Middle frontal gyrus (tissue), 1 donor: ENCODE measurements around the gene TLL2.

Experiments used
- DNase-seq: peaks from one replicate; pipeline ENCODE4 v3.0.0-alpha.2; 2015; ENCODE audit warnings: low spot score; ENCODE audit errors: extremely low spot score

Gene TLL2

DNA sequence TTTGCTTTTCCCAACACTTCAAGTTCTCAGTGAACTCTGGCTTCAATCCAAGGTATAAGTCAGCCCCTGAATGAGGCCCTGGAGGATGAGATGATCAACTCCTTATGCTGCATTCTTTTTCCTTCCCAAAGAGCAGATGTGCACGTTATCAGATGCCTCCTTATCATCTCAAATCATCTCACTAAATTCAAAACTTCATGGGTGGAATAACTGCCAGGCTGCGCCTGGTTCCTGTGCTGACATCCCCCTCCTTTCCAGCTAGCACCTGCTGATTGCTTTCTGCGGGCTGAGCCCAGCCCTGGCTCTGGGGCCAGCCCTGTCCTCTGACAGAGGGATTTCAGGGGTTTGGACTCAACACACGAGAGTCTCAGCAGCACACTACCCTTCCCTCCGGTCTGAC, 44.9 kb downstream of the TLL2 start:
- DNase-seq, result no peak

DNA sequence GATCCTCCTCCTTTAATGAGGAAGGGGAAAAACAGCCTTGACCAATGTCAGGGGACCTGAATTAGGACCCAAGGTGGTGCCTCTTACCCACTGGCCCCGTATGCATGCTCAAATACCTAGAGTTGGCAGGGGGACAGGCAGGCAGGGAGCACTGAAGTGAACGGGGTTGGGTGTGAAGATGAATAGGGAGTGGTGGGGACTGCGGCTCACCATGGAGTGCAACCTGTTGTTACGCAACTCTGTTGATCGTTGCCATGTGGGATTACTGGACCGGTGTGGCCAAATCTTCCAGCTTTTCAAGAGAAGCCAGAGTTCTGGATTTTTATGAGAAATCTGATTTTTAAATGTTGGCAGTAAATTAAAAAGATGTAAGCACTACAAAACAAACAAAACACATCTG, 48.1 kb downstream of the TLL2 start:
- DNase-seq, result no peak

DNA sequence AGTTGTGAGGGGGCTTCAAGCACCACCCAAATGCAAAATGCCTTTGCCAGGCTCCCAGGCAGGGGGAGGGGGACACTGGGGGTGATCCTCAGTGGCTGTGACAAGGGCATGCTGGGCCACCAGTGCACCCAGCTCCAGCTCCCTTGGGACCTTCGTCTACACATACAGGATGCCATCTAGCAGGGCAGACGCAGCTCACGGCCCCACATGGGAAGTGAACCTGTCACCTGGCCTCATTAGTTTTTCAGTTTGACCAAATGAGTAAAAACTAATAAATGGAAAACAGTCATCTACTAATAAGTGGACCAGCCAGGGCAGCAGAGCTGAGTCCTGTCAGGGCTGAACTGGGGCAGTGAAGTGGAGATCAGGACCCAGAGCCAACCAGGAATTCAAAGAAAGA, 50.2 kb downstream of the TLL2 start:
- no peak for DNase-seq

DNA sequence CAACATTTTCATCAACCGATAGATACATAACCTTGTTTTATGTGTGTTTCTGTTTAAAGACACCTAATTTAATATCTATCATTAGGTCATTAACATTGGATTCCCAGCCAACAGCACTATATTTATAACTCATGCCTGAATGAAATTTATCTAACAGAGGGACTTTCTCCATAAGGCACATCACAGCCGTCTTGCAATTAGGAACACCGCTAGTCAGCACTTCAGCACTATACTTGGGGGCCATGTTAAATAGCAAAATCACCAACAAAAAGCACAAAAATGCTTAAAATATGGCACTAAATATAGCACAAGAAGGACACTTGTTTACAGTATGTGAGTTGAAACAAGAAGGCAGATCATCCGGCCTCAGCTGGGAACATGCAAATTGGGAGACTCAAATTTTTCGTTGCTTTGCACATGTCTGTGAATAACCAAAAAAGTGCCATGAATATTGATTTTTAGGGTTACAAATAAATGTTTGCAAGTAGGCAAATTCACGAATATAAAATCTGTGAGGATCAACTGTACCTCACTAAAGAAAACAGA, 51.0 kb downstream of the TLL2 start:
- no peak for DNase-seq

DNA sequence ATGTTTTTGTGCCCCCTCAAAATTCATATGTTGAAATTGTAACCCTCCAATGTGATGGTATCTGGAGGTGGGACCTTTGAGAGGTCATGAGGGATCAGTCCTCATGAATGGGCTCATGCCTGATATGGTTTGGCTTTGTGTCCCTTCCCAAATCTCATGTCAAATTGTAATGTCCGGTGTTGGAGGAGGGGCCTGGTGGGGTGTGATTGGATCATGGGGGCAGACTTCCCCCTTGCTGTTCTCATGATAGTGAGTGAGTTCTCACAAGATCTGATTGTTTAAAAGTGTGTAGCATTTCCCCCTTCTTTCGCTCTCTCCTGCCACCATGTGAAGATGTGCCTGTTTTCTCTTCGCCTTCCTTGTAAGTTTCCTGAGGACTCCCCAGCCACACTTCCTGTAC, 53.4 kb downstream of the TLL2 start:
- DNase-seq, result no peak

DNA sequence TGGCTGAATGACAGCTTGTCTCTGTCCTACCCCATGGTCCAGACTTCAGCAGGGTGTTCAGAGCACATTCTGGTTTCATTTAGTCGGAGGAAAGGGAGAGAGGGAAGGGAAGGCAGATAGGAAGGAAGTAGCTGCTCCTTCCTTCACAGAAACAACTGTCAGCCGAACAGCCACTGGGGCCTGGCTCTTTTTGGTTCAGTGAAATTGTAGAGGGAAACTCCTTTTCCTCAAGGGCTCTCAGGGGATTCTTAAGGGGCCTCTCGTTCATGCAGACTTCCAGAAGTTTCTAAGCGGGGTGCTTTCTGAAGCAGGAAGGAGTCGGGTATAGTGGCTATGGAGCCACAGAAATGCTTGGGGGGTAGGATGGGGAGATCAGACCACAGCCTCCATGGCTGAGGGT, 56.4 kb downstream of the TLL2 start:
- no peak for DNase-seq

DNA sequence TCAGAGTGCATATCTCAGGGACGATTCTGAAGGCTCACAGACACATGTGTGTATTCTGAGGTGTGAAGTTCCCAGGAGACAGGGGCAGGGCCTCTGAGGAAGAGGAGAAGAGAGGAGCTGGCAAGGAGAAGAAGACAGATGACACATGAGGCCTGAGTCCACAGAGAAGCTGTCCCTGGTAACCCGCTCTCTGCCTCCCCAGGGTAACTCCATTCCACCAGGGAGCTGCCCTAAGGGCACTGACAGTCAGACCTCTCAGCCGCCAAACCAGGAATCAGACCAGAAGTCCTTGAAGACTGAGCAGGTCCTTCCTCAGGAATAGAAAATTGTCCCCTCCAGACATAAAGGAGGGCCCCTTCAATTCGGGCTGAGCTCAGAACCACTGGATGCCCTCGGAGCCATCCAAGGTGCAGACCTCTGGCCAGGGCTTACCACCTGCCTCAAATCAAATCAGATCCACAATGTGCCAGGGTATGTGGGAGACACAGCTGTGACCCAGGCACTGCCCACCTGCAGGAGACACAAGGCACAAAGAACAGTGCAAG, 57.4 kb downstream of the TLL2 start:
- no peak for DNase-seq

DNA sequence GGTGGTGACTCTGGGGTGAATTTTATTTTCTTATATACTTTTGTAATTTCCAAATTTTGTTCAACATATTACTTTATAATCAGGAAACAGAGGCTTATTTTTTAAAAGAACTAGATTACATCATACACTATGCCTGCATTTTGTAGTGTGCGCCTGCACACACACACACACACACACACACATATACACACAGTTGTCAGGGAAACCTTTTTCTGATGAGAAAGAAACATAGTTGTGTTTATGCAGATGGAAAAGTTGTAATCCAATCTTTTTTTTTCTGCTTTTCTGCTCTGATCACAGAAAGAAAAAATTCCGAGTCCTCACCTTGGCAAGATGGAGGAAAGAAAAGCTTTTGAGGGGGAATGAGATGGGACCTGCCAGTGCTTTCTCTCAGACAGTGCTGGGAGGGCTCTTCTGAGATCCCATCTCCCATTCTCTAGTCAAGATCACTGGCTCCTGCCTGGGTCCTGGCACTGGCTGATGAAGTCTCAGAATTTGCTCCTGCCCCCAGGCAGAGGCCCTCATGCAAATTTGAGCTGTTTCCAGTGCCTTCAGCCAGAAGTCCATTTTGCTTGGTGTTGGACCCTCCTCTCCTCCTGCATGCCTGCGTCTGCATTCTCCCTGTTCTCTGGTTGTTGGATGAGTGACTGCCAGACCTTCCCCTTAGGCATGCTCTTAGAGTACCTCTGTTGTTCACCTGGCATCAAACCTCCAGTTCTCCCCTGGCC, 59.7 kb downstream of the TLL2 start:
- no peak for DNase-seq

DNA sequence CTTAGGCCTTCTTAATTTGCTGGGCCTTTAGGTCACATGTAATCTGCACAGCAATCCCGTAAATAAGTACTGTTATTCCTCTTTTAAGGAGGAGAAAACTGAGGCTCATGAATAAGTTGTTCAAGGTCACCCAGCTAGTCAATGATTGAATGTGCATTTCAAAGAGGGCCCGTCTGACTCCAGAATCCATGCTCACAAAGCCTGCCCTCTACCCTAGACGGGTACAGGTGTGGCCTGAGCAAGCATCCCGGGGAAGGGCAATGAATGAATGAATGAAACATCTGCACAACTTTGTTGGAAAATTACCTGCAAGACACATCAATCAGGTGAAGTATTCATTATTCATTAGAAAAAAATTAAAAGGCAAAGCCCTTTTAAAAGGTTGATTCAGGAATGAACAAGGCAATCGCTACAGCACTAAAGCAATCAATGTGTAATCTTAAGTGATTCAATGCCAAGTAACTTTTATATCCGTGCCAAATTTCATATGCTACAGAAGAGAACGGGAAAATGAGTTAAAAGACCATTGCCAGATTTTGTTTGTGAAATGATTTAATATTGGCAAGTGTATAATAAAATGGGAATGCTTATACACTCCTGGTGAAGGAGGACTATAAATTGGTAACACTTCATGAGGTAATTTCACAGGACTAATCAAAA, 61.1 kb downstream of the TLL2 start:
- DNase-seq, result no peak

DNA sequence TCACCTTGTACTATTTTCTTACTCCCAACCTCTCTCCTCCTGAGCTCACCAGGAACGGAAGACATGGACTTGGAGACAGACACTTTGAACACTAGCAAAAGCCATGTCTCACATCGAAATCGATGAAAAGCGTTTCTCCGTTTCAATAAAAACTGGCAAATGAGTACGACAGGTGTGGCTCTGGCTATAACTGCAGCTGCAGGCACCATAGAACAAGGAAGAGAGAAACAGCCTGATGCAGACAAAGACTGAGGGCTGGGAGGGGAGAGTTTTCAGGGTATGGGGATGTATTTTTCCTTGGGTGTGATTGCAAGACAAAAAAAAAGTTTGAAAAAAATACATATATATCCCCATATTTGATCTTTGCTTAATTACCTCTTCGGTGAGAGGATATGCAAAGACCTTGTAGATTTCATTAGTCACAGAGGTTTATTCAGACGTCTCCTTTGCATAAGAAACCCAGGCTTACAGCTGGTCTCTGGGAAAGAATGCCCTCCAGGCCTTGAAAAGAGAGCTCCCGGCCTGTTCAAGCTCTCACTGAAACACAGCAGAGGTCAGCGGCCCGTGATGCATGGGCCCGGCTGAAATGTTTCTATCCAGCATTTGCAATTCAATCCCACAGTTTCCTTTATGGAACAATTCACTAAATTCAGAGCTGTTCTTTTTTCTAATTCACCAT, 63.1 kb downstream of the TLL2 start:
- DNase-seq, result no peak

DNA sequence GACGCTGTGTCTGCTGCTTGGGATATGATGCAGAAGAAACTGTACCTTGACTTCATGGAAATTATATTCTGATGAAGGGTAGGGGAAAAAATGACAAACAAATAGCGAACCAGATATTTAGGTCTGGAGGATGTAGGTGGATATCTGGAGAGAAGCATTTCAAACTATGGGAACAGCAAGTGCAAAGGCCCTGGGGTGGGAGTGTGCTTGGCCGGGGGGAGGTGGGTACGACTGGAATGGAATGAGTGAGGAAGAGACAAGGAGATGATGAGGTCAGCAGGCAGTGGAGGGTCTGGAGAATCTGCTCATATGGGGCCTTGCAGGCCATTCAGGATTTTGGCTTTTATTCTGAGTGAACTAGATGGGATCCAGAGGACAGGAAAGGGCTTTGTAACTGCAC, 65.2 kb downstream of the TLL2 start:
- no peak for DNase-seq

DNA sequence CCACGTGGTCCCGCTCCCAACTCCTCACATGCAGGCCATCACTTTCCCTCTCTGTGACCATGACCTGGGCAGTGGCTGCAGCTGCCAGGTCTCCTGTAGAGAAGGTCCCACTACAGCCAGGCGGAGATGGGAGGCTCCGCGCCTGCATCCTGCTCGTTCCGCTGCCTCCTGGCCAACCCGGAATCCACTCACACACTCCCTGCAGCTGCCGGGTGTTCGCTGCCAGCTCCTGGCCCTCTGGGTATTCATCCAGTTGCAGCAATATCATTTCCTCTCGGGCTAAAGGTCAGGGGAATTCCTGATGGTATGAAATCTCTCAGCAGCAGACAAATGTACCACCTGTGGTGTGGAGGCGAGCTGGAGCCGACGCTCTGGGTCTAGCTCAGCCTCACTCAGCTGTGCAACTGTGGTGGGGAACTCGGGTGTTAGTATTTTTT, 65.7 kb downstream of the TLL2 start:
- no peak for DNase-seq

DNA sequence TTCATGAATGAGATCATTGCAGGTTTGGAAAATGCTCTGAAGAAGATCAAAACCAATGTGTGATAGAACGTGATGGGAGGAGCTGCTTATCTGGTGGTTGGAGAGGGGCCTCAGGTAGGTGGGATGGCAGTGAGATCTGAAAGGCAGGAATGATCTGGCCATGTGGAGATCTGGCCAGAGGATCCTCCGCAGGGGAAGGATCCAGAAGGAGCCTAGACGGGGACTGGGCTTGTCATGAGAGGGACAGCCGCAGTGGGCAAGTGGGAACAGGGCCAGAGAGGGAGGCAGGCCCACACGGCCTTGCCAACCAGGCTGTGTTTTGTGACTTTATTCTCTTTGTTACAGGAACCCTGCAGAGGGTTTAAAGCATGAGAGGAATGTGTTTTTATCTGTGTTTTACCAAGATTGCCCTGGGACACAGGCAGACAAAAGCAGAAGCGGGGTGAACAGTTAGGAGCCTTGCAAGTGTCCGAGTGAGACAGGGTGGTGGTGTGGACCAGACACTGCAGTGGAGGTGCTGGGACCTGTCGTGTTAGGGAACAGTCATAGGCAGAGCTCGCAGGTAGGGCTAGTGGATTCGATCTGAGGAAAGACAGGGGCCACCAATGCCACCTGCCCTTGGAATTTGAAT, 66.6 kb downstream of the TLL2 start:
- no peak for DNase-seq

DNA sequence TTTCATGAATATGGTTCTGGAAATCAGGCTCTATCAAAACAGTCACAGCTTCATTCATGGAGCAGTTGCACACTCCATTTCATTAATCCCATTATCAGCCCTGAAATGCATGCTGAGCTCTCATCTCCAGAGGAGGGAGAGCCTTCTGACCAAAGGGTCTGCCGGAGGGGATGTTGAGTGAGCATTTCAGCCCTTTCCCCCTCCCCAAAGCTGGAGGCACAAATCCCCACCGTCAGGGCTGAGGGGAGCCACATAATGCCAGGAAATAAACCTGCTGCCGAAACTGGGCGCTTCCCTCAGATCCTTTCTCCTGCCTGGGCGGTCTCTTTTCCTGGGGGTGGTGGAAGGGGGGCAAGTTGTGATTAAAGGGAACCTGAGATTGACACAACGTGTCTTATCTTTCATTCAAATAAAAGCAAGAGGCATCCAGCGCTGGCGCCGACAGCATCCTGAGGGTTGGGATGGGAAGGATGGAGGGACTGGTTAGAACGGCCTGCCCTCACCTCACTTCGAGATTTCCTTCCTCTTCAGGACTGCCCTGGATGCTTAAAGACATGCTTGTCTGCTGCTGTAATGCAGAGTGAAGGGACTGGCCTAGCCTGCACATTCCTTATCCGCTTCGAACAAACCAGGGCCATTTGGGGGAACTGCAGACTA, 71.6 kb downstream of the TLL2 start:
- DNase-seq, result no peak

DNA sequence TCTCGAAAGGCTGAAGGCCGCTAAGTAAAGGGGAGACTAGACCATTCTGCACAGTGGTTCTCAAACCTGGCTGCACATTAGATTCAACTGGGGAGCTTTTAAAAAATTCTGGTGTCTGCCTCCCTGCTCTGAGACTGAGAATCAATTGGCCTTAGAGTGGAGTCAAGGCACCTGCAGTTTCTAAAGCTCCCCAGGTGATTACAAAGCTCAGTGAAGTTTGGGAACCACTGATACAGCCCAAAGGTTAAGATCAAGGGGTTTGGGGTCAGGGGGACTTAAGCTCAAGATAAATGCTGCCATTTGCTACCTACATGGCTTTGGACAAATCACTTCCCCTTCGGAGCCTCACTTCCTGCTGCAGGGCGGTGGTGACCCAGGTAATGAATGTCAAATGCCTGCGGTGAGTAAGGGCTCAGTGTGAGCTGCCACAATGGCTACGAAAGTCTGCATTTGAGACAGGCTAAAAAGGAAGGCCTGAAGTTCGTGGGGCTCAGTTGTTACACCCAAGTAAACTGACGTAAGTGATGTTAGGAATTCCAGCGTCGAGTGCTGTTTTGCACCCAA, 72.3 kb downstream of the TLL2 start:
- no peak for DNase-seq

DNA sequence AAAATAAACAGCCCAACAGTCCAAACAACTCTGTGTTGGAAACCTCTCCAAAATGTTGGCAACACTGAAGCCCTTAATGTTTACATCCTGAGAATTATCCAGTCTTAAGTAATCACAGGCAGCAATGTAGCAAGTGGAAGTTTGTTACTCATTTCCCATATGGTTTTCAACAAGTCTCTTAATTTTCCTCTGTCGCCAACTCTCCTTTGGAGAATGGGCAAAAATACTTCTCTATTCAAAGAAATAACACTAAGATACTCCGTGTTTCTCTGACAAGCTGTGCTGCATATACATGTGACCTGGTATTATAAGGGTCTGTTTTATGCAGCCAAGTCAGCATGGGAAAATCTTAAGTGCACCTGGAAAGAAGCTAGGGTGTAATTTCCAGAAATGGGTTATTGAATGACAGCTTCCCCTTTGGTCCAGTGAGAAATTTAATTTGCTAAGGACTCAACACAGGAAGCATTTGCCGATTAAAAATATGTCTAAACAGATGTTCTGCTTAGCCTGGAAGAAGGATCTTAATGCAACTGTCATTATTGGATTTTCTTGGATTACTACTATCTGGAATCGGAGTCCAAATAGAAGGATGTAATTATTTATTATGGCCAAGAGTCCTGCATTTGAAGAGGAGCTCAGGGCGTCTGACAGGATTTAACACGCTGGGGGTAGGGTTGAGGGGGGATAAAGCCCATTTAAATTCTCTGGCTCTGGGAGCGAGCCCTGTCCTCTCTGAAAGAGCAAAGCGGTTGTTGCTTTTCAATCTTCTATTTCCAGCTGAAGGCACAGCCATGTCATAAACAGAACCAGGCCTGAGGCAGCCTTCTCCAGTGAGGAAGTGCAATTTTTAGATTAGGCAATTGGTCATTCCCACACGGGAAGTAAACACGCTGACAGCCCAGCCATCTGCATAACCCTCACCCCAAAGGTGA, 73.1 kb downstream of the TLL2 start:
- no peak for DNase-seq

DNA sequence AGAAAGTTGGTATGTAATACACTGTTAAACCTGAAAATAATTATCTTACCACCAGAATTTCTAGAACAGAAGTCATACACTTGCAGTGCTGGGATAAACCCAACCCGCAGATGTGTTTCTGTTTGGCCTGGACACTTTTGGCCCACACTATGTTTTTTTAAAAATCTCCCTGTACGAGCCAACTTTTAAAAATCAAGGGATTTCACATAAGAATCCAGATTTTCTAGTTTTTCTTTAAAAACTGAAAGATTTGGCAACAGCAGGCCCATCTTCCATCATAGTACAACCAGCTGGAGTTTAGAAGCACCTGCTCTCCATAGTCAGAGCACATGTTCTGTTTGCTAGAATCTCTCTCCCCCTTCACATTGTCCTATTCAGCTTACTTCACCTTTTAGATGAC, 74.0 kb downstream of the TLL2 start:
- no peak for DNase-seq

DNA sequence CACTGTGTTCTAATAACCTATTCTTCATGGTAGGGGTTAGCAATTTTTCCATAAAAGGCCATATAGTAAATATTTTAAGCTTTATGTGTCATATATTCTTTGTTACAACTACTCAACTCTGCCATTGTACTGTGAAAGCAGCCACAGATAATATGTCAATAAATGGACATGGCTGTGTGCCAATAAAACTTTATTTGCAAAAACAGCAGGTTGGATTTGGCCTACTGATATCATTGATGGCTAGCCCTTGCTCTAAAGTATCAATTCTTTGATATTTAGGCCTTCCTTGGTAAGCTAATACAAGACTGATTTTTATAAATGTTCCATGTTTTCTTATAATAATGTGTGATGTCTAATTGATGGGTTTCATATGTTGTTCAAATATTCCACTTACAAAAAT, 77.7 kb downstream of the TLL2 start:
- no peak for DNase-seq

DNA sequence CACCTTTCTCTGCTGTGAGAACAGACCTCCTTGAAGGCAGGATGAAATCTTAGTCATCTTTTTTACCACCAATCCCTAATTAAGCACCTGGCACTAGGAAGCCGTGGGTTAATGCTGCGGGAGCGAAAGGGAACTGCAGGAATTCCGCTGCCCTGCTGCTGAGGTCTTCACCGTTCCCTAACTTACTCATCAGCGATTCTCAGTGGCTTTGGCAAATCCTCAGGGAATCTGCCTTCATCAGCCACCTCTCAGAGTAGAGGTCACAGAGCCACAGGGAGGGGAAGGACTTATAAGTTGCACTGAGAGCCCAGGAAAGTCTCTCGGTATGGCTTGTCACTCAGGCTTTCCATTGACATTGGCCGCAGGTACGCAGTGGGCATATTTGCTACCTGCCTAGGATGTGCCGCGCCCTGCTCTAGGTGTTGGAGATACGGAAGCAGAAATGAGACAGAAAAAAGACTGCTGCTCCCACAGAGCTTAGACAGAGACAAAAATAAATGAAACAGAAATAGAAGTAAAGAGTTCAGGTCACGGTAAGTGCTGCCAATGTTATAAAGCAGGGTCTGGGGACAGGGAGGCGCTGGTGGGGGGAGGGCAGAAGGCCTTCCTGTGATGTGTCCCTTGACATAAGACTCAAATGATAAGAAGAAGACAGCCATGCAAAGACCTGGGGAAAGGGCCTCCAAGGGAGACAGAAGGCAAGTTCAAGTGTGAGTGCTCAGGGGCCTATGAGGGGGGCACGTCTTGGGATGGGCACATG, 82.3 kb downstream of the TLL2 start:
- no peak for DNase-seq
